ENCODE measurements around the gene COX14. TPM values are rescaled to one million over a fixed set of nuclear protein-coding genes. Genes with fewer than 3 reads are reported as not detected.
A peak's percentile ranks its signal among the peaks of the same experiment; 100 is the strongest.

COX14 gene
- total RNA-seq, 1 donor from 2014 or later: 52.1 TPM

GRCh38 chr12:50111395-50111692 lies 692 bp upstream of the COX14 start:
- H3K36me3 ChIP-seq (ENCODE audit: control insufficient read depth, insufficient read depth, low read length): peaks cover 1% of the 10 kb centered on the region
- H3K4me3 ChIP-seq (ENCODE audit: low read depth, low read length): no peak overlapping the region

DNA sequence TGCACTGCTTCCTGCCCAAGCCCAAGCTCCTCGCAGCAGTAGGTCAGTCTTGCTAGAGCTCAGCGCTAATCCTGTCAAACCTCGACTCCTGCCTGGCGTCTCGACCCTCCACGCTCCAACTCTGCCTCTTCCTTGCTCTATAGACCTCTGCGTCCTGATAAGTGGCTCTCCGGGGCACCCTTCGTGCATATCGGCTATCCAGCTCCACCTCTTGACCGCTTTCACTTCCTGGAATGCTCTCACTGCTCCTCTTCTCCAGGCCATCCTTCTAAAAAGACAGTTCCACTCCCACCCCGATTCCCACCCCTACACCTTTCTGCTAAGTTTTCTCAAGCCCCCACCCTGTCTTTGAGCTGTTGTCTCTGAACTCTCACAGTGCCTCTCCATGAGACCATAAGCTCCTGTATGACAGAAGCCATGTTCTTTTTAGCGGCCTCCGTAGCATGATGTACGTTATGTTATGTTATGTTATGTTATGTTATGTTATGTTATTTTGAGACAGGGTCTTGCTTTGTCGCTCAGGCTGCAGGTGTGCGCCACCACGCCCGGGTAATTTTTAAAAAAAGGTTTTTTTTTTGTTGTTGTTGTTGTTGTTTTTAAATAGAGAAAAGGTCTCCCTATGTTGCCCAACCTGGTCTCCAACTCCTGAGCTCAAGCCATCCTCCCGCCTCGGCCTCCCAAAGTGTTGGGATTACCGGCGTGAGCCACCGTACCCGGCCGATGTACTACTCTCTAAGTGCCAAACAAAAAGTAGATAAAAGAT lies 601 bp downstream of the COX14 start:
- Histone ChIP-seq H3K4me3 (ENCODE audit: low read depth, low read length) (peak overlapping the region; percentile 95), H3K27me3 (ENCODE audit: control insufficient read depth, insufficient read depth, low read length) (no peaks in the 10 kb centered on the region), H3K36me3 (ENCODE audit: control insufficient read depth, insufficient read depth, low read length) (peaks cover 2% of the 10 kb centered on the region)
- no peak for TF ChIP-seq CTCF (IDR thresholded peaks at IDR 0.05; ENCODE audit: insufficient read depth, low read length, severe bottlenecking)
- FAIRE-seq: no peak
- DNase-seq (ENCODE audit: low read depth): peak; percentile 40

More at GRCh38 chr12:50111395-50111692, 692 bp upstream of the COX14 start:
- no peak for TF ChIP-seq CTCF (IDR thresholded peaks at IDR 0.05; ENCODE audit: insufficient read depth, low read length, severe bottlenecking)
- DNase-seq (ENCODE audit: low read depth): no peak
- no peaks in the 10 kb centered on the region for H3K27me3 ChIP-seq (ENCODE audit: control insufficient read depth, insufficient read depth, low read length)
- FAIRE-seq: no peak

GRCh38 chr12:50117057-50117622 lies 5.1 kb downstream of the COX14 start:
- H3K4me3 ChIP-seq (ENCODE audit: low read depth, low read length): no peak overlapping the region
- FAIRE-seq: no peak
- no peak for DNase-seq (ENCODE audit: low read depth)
- no peak for TF ChIP-seq CTCF (IDR thresholded peaks at IDR 0.05; ENCODE audit: insufficient read depth, low read length, severe bottlenecking)
- H3K36me3 ChIP-seq (ENCODE audit: control insufficient read depth, insufficient read depth, low read length): peaks cover 9% of the 10 kb centered on the region
- H3K27me3 ChIP-seq (ENCODE audit: control insufficient read depth, insufficient read depth, low read length): no peaks in the 10 kb centered on the region

DNA sequence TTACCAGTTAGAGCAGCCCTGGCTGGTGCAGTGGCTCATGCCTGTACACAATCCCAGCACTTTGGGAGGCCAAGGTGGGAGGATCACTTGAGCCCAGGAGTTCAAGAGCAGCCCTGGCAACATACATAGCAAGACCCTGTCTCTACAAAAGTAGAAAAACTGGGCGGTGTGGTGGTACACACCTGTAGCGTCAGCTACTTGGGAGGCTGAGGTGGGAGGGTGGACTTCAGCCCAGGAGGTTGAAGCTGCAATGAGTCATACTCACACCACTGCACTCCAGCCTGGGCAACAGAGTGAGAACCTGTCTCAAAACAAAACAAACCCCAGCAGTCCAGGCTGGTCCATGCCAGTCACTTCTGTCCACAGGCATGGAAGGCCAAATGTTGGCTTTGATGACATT lies 7.4 kb downstream of the COX14 start:
- DNase-seq (ENCODE audit: low read depth): no peak
- H3K27me3 ChIP-seq (ENCODE audit: control insufficient read depth, insufficient read depth, low read length): no peaks in the 10 kb centered on the region
- no peak overlapping the region for H3K4me3 ChIP-seq (ENCODE audit: low read depth, low read length)
- TF ChIP-seq CTCF (IDR thresholded peaks at IDR 0.05; ENCODE audit: insufficient read depth, low read length, severe bottlenecking): no peak
- peaks cover 11% of the 10 kb centered on the region for H3K36me3 ChIP-seq (ENCODE audit: control insufficient read depth, insufficient read depth, low read length)
- no peak for FAIRE-seq

GRCh38 chr12:50120521-50120920 lies 8.5 kb downstream of the COX14 start:
- FAIRE-seq: no peak
- Histone ChIP-seq H3K27me3 (ENCODE audit: control insufficient read depth, insufficient read depth, low read length) (no peaks in the 10 kb centered on the region), H3K36me3 (ENCODE audit: control insufficient read depth, insufficient read depth, low read length) (peaks cover 11% of the 10 kb centered on the region), H3K4me3 (ENCODE audit: low read depth, low read length) (no peak overlapping the region)
- no peak for TF ChIP-seq CTCF (IDR thresholded peaks at IDR 0.05; ENCODE audit: insufficient read depth, low read length, severe bottlenecking)
- DNase-seq (ENCODE audit: low read depth): no peak

- no peak for FAIRE-seq
- no peaks in the 10 kb centered on the region for H3K27me3 ChIP-seq (ENCODE audit: control insufficient read depth, insufficient read depth, low read length)
- no peak for TF ChIP-seq CTCF (IDR thresholded peaks at IDR 0.05; ENCODE audit: insufficient read depth, low read length, severe bottlenecking)
- peaks cover 11% of the 10 kb centered on the region for H3K36me3 ChIP-seq (ENCODE audit: control insufficient read depth, insufficient read depth, low read length)
- no peak overlapping the region for H3K4me3 ChIP-seq (ENCODE audit: low read depth, low read length)
- no peak for DNase-seq (ENCODE audit: low read depth)
Measured at GRCh38 chr12:50120953-50121352, 8.9 kb downstream of the COX14 start.
